Measurements from ENCODE around the gene NCAM1. TPM values are rescaled to one million over a fixed set of nuclear protein-coding genes. Genes with fewer than 3 reads are reported as not detected.

NCAM1 gene
- total RNA-seq, 1 experiment from 2014 or later = 3.7 TPM

GRCh38 chr11:113026778-113027177 lies 65.6 kb downstream of the NCAM1 start:
- Mint-ChIP-seq H3K4me1 (ENCODE audit: low read depth, unreplicated experiment) (no peaks in the 10 kb centered on the region), H3K36me3 (ENCODE audit: insufficient read depth, unreplicated experiment) (no peaks in the 10 kb centered on the region), H3K27me3 (ENCODE audit: unreplicated experiment) (peaks cover 38% of the 10 kb centered on the region), H3K4me3 (ENCODE audit: low read depth, unreplicated experiment) (no peak overlapping the region), H3K27ac (ENCODE audit: unreplicated experiment) (no peak overlapping the region), H3K9me3 (ENCODE audit: low read depth, unreplicated experiment) (no peaks in the 10 kb centered on the region)
- TF ChIP-seq CTCF (IDR thresholded peaks at IDR 0.05; ENCODE audit: unreplicated experiment) = no peak
- BruUV-seq (replicated peaks) = no TSS peak
- DNase-seq = no peak
- intact Hi-C loops (cut with micrococcal nuclease; ENCODE audit: unreplicated experiment) = no loop called here
- CTCF ChIA-PET = no interaction called here

- no peak for TF ChIP-seq CTCF (IDR thresholded peaks at IDR 0.05; ENCODE audit: unreplicated experiment)
- no peaks in the 10 kb centered on the region for H3K4me1 Mint-ChIP-seq (ENCODE audit: low read depth, unreplicated experiment)
- intact Hi-C loops (cut with micrococcal nuclease; ENCODE audit: unreplicated experiment) = no loop called here
- no TSS peak for BruUV-seq (replicated peaks)
- no peak overlapping the region for H3K27ac Mint-ChIP-seq (ENCODE audit: unreplicated experiment)
- H3K27me3 Mint-ChIP-seq (ENCODE audit: unreplicated experiment) = peaks cover 35% of the 10 kb centered on the region
- no peaks in the 10 kb centered on the region for H3K36me3 Mint-ChIP-seq (ENCODE audit: insufficient read depth, unreplicated experiment)
- peaks cover 2% of the 10 kb centered on the region for H3K9me3 Mint-ChIP-seq (ENCODE audit: low read depth, unreplicated experiment)
- CTCF ChIA-PET = no interaction called here
- no peak overlapping the region for H3K4me3 Mint-ChIP-seq (ENCODE audit: low read depth, unreplicated experiment)
- DNase-seq = no peak
These were observed 73.4 kb downstream of the NCAM1 start for GRCh38 chr11:113034576-113034975.

DNA sequence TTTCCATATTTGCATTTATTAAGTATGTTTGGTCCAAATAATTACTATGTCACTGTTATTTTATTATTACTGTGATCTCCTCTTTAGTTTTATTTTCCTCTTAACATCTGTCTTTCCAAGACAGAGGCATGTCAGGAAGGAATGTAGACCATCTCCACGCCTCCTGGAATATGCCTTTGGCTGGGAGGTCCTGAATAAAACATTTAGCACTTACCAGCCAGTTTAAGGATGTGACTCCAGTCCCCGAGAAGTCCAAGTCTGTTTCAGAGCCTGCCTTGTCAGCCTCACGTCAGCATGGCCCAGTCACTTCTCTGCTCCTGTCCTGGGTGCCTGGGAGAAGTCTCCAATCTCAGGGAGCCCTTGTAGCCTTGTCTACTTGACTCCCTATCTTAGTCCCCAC lies 74.5 kb downstream of the NCAM1 start:
- Mint-ChIP-seq H3K27me3 (ENCODE audit: unreplicated experiment) (peaks cover 32% of the 10 kb centered on the region), H3K4me1 (ENCODE audit: low read depth, unreplicated experiment) (no peaks in the 10 kb centered on the region), H3K36me3 (ENCODE audit: insufficient read depth, unreplicated experiment) (no peaks in the 10 kb centered on the region), H3K4me3 (ENCODE audit: low read depth, unreplicated experiment) (no peak overlapping the region), H3K27ac (ENCODE audit: unreplicated experiment) (no peak overlapping the region), H3K9me3 (ENCODE audit: low read depth, unreplicated experiment) (peaks cover 2% of the 10 kb centered on the region)
- no peak for DNase-seq
- no peak for TF ChIP-seq CTCF (IDR thresholded peaks at IDR 0.05; ENCODE audit: unreplicated experiment)
- CTCF ChIA-PET = no interaction called here
- intact Hi-C loops (cut with micrococcal nuclease; ENCODE audit: unreplicated experiment) = no loop called here
- BruUV-seq (replicated peaks) = no TSS peak

GRCh38 chr11:113043698-113044097 lies 82.5 kb downstream of the NCAM1 start:
- Mint-ChIP-seq H3K4me1 (ENCODE audit: low read depth, unreplicated experiment) (no peaks in the 10 kb centered on the region), H3K27ac (ENCODE audit: unreplicated experiment) (no peak overlapping the region), H3K27me3 (ENCODE audit: unreplicated experiment) (peaks cover 35% of the 10 kb centered on the region), H3K4me3 (ENCODE audit: low read depth, unreplicated experiment) (no peak overlapping the region), H3K9me3 (ENCODE audit: low read depth, unreplicated experiment) (peaks cover 4% of the 10 kb centered on the region), H3K36me3 (ENCODE audit: insufficient read depth, unreplicated experiment) (no peaks in the 10 kb centered on the region)
- CTCF ChIA-PET = no interaction called here
- DNase-seq = no peak
- no TSS peak for BruUV-seq (replicated peaks)
- intact Hi-C loops (cut with micrococcal nuclease; ENCODE audit: unreplicated experiment) = no loop called here
- TF ChIP-seq CTCF (IDR thresholded peaks at IDR 0.05; ENCODE audit: unreplicated experiment) = no peak

GRCh38 chr11:113045146-113045545 lies 83.9 kb downstream of the NCAM1 start:
- Mint-ChIP-seq H3K27me3 (ENCODE audit: unreplicated experiment) (peaks cover 35% of the 10 kb centered on the region), H3K27ac (ENCODE audit: unreplicated experiment) (no peak overlapping the region), H3K9me3 (ENCODE audit: low read depth, unreplicated experiment) (peaks cover 4% of the 10 kb centered on the region), H3K4me3 (ENCODE audit: low read depth, unreplicated experiment) (no peak overlapping the region), H3K36me3 (ENCODE audit: insufficient read depth, unreplicated experiment) (no peaks in the 10 kb centered on the region), H3K4me1 (ENCODE audit: low read depth, unreplicated experiment) (no peaks in the 10 kb centered on the region)
- intact Hi-C loops (cut with micrococcal nuclease; ENCODE audit: unreplicated experiment) = no loop called here
- CTCF ChIA-PET = no interaction called here
- no peak for TF ChIP-seq CTCF (IDR thresholded peaks at IDR 0.05; ENCODE audit: unreplicated experiment)
- DNase-seq = no peak
- BruUV-seq (replicated peaks) = no TSS peak

Measured in Calu3 (cell line).